ENCODE data around the gene DPP6.

GRCh38 chr7:154591544-154591943 is 539.3 kb downstream of the DPP6 start:
- TF ChIP-seq EZH2phosphoT487 (IDR thresholded peaks at IDR 0.05), result no peak
- TF ChIP-seq CTCF (IDR thresholded peaks at IDR 0.05), result no peak
- TF ChIP-seq EZH2 (IDR thresholded peaks at IDR 0.05), result no peak

All from neural progenitor cell (in vitro differentiated cells).